ENCODE measurements around the gene STXBP1.

The STXBP1 gene

DNA sequence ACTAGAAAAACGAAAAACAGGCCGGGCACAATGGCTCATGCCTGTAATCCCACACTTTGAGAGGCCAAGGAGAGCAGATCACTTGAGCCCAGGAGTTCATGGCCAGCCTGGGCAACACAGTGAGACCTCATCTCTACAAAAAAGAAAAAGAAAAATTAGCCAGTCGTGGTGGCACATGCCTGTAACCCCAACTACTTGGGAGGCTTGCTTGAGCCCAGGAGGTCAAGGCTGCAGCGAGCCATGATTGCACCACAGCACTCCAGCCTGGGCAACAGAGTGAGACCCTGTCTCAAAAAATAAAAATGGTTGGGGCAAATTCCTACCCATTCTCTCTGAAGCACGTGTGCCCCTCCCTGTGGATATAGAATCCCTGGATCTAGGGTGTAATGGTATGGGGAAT is 86.3 kb downstream of the STXBP1 start:
- DNase-seq, result no peak

DNA sequence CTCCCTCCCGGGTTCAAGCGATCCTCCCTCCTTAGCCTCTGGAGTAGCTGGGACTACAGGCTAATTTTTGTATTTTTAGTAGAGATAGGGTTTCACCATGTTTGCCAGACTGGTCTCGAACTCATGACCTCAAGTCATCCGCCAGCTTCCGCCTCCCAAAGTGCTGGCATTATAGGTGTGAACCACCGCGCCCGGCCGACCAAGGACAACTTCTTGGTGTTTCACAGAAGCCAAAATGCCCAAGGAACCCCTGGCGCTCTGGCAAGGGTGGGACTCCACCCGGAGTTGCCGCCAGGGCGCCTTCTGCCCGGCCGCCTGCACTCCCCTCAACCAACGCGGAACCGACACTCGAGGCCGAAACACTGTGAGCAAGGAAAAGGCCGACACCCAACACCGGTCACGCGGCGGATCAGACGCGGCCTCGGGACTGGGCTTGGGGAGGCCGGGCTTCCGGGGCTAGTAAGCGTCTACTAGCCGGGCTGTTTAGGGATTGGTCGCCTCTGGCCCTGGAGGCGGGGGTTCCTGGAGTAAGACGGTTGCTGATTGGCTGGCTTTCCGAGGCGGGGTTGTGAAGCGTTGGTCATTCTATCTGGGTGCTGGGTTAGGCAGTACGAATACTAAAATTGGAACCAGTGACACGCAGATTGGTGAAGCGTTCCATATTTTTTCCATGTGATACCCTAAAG is 87.1 kb downstream of the STXBP1 start:
- DNase-seq, result peak; percentile 77

DNA sequence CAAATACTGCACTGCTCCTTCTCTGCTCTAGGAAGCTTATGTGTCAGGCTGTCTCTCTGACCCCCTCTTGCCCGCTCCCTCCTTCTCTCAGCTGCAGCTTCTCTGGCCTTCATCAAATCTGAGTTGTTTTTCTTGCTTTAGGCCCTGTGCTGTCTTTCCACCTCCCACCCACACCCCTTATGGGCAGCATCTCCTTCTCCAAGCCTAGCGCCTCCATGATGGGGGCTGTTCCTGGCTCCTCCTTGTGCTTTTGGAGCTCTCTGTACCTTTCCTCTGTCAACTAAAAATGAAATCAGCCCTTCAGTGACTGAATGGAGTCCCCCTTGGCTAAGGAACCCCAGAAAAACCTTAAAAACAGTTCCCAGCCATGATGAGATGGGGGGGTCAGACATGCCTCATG is 88.1 kb downstream of the STXBP1 start:
- DNase-seq, result no peak

DNA sequence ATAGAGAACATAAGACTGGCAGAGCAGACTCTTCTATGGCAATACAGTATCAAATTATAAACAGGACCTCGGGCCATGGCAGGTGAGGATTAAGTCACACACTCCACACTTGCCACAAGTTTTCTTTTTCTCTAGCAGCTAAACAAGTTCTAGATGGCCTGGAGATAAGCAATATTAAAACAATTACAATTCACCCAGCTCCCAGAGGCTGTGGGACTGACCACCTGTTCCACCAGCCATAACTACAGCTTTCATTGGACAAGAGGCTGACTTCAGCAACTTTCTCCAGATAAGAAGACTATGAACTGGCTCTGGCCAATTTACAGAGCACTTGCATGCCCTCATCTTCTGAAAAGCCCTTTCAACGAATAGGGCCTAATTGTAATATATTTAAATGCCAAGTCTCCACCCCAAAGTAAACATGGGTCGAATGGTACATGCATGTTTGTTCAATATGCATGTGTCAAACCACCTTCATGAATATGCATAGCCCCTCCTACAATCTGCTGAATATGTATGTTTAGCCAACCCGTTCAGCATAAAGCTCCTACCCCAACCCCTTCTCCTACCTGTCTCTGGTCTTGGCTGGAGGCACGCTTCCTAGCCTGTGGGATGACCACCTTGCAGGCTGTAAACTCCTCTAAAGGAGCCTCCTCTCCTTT is 88.6 kb downstream of the STXBP1 start:
- no peak for DNase-seq

DNA sequence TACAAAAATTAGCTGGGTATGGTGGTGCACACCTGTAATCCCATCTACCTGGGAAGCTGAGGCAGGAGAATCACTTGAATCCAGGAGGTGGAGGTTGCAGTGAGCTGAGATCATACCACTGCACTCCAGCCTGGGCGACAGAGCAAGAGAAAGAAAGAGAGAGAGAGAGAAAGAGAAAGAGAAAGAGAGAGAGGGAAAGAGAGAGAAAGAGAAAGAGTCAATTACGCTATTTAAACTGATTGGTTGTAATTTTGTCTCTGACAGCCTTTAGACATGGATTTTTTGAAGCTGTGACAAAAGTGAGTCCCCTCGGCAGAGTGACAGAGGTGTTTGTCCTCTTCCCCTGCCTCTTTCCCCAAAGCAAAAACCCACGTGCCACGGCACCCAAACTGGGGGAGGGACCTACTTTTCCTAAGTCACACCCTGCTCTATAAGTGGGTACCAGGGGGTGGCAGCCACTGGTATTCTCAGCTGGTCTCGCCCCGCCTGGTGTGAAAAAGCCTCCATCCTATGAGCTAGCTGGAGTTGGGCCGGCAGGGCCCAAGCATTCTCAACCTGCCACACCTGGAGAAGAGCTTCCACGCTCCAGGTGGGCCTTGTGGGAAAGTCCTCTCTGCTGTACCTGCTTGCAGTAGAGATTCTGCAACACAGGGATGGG is 91.3 kb downstream of the STXBP1 start:
- no peak for DNase-seq

DNA sequence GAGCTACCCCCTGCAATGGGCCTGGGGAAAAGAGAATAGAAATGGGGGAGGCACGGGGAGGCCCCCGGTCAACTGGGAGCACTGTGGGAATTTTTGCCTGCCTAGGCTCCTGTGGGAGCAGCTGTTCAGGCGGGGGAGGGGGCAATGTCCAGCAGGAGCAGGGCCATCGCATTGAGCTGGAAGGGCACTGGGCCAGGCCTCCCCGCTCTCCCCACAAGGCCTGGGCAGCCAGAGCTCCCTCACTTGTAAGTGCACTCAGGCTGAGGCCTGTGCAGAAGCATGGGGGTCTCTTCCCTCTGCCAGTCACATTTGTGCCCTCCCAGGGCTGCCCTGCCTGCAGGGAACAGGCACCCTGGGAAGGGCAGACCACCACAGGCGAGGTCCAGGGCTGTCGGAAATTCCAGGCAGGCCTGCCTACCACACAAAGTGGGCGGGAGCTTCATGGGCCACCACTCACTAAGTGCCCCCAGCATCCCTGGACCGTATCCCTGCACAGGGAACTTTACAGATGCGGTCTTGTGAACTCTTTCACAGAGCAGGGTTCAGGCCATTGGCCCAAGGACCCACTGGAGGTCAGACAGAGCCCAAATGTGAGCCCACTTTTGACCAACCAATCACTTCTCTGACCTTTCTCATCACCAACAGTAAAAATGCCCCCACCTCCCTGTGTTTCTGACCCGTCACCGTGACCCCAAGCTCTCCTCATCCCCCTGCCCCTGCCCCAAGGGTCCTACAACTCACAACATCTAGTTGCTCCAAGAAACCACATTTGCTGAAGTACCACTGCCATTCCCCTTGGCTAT is 93.7 kb downstream of the STXBP1 start:
- no peak for DNase-seq

DNA sequence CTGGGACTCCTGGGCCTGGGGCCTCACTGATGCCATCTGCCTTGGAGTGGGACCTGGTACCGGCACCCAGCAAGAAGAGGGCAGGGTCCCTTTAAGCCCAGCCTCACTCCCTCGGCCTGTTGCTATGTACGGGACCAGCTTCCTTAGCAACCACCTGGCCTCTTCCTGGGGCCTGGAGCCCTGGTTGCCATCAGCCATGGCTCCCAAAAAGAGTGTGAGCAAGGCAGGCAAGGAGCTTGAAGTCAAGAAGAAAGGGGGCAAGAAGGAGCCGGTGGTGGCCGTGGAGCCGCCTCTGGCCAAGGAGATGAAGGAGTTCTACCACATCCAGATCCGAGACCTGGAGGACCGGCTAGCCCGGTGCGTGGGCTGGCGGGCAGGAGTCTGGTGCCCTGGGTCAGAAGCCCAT is 94.8 kb downstream of the STXBP1 start, which contains the start of gene CFAP157:
Gene CFAP157, plus strand, starts transcription at position 153 of the 406 bp plus-strand sequence. Its CDS starts 44 bp downstream, at position 197.
- DNase-seq, result no peak

DNA sequence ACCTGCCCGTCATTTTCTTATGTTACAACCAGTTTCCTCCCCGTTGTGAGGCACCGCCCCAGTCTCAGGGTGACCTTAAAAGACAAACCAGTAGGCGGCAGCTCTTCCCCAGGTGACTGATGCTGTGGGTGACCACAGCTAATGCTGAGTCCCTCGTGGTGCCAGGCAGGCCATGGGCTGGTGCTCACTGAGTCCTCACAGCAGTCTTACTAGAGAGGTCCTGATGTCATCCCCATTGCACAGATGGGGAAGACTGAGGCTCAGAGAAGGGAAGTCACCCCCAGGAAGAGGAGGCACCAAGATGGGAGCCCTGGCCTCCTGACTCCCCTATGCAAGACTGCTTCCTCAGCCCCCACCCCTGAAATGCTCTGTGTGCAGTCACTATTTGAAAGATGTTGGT is 95.7 kb downstream of the STXBP1 start:
- DNase-seq, result no peak

DNA sequence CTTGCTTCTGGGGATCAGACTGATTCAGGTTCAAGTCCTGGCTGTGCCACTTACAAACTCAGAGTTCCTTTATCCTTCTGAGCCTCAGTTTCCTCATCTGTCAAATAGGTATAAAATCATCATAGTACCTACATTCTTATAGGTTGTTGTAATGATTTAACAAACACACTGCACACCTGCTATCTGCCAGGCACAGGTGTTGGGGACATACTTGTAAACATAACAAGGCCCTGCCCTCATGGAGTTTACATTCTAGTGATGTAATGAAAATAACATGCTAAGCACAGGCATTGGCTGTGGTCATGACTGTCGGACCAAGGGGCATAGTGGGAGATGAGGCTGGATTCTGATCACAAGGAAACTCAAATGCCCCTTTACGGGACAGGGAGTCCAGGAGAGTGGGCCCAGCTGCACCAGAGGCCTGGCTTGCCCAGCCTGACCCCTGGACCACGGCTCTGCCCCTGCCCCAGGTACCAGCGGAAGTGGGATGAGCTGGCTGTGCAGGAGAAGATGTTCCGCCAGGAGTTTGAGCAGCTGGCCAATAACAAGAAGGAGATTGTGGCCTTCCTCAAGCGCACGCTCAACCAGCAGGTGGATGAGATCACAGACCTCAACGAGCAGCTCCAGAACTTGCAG is 97.0 kb downstream of the STXBP1 start:
- DNase-seq, result no peak

DNA sequence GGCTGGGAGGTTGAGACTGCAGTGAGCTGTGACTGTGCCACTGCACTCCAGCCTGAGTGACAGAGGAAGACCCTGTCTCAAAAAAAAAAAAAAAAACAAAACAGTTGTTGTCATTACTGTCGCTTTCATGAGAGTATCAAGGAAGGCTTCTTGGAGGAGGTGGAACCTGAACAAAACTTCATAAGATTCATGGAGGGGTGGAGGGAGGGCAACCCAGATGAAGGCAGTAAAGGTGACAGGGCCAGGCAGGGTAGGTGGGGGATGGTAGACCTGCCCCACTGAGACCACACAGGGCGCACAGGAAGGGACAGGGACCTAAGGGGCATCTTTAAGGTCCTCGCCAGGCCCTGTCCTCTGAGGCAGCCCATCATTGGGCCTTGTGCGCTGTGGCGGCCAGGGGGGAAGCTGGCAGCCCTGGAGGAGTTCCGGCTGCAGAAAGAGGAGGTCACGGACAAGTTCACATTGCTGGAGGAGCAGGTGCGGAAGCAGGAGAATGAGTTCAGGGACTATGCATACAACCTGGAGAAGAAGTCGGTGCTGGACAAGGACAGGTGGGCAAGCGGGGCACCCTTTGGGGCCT is 98.2 kb downstream of the STXBP1 start:
- no peak for DNase-seq

DNA sequence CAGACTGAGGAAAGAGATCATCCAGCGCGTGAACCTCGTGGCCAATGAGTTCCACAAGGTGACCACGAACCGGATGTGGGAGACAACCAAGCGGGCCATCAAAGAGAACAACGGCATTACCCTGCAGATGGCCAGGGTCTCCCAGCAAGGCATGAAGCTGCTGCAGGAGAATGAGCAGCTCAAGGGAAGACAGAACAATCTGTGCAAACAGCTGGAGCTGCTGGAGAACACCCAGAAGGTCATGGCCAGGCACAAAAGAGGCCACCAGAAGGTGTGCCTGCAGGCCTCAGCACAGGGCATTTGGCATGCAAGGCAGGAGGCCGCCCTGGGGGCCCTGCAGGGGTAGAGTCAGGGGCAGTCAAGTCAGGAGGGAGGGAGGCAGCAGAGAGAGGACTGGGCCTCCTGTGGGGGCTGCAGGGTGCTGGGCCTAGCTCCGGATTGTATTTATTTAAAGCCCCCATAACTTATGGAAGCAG is 99.2 kb downstream of the STXBP1 start:
- DNase-seq, result no peak

DNA sequence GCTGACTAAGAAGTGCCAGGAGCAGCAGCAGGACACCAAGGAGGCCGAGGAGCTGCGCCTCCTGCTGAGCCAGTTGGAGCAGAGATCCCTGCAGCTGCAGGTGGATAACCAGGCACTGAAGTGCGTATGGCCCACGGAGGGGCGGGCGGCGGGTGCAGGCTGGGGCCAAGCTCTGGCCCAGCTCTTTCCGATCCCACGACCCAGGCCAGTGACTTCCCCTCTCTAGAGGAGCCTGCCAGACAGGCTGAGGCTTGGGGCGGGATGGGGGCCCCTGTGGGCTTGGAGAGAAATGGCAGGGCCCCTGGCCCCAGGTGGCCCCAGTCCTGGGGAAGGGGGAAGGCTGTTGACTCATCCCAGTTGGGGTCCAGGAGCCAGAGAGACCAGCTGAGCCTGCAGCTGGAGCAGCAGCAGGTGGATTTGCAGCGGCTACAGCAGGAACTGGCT is 99.8 kb downstream of the STXBP1 start:
- no peak for DNase-seq

DNA sequence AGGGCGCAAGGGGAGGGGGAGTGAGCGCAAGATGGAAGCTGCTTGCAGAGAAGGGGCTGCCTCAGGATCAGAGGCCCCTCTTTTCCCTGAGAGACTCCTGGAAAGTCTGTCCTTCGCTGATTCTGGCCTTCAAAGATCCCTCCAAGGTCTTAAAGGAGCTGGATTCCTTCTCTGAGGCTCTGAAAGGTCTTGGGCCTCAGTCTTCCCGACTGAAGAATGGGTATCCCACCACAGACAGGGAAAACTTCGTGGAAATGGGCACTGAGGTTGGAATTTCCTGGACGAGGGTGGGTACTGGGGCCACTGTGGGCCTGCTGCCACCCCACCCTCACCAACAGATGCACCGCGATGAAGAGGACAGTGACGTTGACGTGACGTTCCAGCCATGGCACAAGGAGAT is 100.3 kb downstream of the STXBP1 start:
- DNase-seq, result no peak

DNA sequence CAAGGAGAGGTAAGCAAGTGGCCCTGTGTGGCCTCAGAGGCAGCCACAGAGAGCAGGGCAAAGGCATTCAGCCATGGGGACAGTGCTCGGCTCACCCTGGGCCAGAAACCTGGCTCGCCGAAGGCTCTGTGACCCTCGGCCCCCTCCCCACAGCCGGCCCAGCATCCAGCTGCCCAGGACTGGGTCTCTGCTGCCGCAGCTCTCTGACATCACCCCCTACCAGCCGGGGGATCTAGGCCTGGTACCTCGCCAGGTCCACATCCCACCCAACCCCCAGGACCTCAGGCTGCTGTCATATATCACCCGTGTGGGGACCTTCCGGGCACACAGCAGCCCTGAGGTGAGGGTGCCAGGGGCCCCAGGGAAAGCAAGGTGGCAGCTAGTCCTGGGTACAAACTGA is 100.8 kb downstream of the STXBP1 start:
- no peak for DNase-seq

DNA sequence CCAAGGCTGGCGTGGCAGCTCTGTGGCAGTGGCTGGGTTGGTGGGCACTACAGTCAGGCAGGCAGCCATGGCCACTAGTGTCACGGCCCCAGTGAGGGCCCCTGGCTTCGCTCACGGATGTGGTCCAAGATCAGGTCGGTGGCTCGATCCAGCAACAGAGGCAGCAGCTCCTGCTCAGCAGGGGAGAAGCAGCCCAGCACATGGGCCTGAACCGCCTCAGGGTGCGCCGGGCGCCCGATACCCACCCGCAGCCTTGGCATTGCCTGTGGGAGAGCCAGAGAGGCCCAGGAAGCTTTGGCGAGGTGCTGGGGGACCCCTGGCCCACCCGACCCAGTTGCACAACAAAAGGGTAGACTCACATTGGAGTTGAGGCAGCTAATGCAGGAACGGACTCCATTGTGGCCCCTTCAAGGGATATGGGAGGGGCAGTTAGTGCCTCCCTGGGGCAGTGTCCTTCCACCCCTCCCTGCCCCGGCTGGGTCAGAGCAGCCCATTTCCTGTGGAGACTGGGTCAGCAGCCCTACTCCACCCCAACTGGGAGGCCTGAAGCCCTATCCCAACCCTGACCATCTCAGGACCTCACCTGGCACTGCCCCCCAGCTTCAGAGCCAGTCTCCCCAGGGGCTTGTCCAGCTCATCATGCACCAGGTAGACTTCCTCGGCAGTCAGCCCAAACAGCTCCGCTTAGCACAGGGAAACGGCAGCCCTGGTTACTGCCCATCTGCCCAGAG is 102.1 kb downstream of the STXBP1 start:
- DNase-seq, result no peak

DNA sequence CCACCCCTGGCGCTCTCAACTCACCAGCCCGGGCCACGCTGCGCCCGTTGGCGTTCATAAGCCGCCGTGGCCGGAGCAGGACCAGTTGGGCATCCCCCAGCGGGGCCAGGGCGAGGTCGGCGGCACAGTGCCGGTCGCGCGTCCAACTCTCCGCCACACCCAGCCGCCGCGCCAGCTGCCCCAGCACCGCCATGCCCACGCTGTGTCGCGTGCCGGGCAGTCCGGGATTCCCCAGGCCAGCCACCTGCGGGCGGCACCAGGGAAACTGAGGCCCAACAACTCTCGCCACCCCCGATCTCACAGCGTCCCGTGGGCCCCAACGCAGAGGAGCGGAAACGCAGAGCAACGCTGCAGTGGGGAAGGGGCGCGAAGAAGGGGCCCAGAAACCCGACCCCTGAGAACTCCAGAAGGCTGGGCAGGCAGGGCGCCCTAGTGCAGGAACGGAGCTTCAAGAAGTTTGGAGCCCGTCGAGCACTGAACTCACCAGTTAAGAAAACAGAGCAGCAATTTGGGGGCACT is 102.9 kb downstream of the STXBP1 start:
- no peak for DNase-seq

DNA sequence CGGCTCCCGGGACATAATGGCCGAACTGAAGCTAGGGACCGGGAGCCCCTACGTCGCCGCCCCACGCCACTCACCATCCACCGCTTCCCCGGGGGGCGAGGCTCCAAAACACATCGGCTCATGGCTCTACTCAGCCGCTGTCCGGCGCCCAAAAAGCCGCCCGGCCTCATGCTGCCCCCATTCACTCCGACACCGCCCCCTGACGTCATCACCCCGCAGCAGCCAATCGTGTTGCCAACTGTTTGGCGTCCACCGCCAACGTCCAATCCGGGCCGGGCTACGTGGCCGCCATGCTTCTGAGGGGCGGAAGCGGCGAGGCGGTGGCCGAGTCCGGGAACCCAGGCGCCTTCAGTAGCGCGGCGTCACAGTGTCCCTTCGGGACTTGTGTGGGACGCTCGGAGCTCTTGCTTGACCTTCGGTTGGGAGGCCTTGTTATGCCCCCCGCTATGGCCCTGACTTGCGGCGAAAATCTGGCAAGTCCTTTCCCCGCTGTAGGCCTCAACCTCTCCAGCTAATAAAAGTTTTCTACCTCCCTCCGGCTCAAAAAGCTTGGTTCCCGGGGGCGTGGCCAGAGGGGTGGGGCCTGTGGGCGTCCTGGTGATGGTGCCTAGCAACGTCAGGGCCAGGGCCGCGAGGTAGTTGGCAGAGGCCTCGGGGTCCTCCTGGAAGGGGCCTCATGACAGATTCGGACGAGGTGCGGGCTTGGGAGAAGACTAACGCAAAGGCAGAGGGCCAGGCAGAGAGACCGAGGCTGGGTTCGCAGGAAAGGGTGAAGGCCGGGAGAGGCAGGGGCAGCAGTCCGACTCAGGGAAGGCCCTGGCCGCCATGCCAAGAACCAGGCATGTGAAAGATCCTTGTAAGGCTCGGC is 103.6 kb downstream of the STXBP1 start, which contains the start of the genes PTRH1 and TTC16:
Gene PTRH1, minus strand, starts transcription at position 194 of the 868 bp plus-strand sequence. Its CDS starts 24 bp downstream, at position 170.
Gene TTC16, plus strand, starts transcription at position 610 of the 868 bp plus-strand sequence. Its CDS starts 67 bp downstream, at position 677.
- DNase-seq, result peak; percentile 98

DNA sequence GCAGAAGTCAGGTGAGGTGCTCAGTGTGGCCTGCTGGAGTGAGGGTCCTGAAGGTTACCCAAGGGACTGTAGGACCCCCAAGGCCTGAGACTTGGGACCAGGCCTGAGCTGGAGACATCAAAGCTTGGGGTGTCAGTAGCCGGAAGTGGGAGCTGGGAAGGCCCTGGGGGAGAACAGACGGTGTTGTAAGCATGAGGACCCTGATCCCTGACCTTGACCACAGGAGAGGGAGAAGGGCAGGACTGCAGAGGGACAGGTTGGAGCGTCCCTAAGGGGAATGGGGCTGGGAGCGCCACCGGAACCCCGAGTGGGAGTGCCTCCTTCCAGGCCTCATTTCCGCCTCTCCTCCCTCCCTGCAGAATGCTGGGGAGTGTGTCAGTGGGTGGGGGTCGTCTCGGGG is 104.3 kb downstream of the STXBP1 start:
- no peak for DNase-seq

DNA sequence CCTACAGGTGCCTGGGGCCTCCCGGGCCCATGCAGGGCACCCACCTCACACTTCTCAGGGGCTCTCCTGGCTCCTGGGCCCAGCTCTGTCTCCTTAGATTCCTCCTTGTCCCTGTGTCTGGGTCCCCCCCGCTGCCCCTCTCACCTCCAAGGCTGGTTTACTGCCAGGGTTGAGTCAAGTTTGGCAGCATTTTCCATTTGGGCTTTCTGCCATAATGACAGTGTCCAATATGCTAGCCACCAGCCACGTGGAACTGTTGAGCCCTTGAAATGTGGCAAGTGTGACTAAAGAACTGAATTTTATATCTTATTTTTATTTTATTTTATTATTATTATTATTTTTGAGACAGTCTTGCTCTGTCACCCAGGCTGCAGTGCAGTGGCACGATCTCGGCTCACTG is 105.7 kb downstream of the STXBP1 start:
- no peak for DNase-seq
